Left ventricle myocardium inferior (tissue), 1 donor: Measurements from ENCODE around the gene GGT7. TPM values are rescaled to one million over a fixed set of nuclear protein-coding genes. Genes with fewer than 3 reads are reported as not detected.

Source experiments
- DNase-seq: peaks from one replicate; pipeline ENCODE4 v3.0.0-alpha.2; 2020
- H3K27ac ChIP-seq: fragments of 200-600 bp; replicated peaks from 2 replicates; pipeline ENCODE4 v1.8.0; 2021
- H3K27me3 ChIP-seq: fragments of 200-600 bp; 2 replicates; pipeline ENCODE4 v1.8.0; 2021; ENCODE audit warnings: low read depth
- H3K36me3 ChIP-seq: fragments of 200-600 bp; 2 replicates; pipeline ENCODE4 v1.8.0; 2021
- H3K4me1 ChIP-seq: fragments of 200-600 bp; 2 replicates; pipeline ENCODE4 v1.8.0; 2021
- H3K4me3 ChIP-seq: fragments of 200-600 bp; 2 replicates; pipeline ENCODE4 v1.8.0; 2021; ENCODE audit warnings: mild to moderate bottlenecking, moderate library complexity
- H3K9me3 ChIP-seq: fragments of 200-600 bp; replicated peaks from 2 replicates; pipeline ENCODE4 v1.8.0; 2021
- CTCF ChIP-seq: fragments of 200-600 bp; IDR thresholded peaks from 2 replicates; pipeline ENCODE4 v1.8.0; 2021; ENCODE audit warnings: antibody characterized with exemption, mild to moderate bottlenecking, borderline replicate concordance
- intact Hi-C: fragments of 100-400 bp; cut with micrococcal nuclease; formaldehyde crosslinking; loops from one replicate; pipeline ENCODE4 v1.11.0; 2022
- total RNA-seq: library from RNA; stranded (reverse); fragmentation: NEBNext Ultra II Directional; extraction: Animal tissue kit (Norgen Biotek cat#: 25700); gene quantifications from one replicate; pipeline ENCODE4 v1.2.1, GENCODE V29; 2021
- donor health status: DM: no; HTN: yes; CAD: no; lungs with severe emphysema.

GGT7 gene
- total RNA-seq, 1 donor from 2014 or later, result 21.6 TPM

DNA sequence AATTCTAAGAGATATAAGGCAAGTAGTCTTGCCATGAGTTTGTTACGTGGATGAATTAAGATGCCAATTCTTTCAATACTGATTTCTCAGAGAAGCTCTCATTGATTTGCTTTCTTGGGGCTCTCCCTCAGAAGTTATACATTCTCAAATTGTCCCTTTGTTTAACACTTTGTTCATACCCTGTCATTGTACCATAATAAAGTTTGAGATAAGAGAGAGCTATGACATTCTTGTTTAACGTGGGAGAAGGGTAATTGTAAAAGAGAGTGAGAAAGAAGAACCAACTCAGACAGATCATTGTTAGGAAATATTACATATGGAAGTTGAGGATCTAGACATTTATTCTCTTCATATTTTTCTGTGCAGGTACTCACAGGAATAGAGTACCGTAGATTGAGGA is 22.8 kb upstream of the GGT7 start:
- H3K4me3 ChIP-seq, result no peak overlapping the region
- H3K36me3 ChIP-seq, result no peaks in the 10 kb centered on the region
- H3K4me1 ChIP-seq, result peaks cover 71% of the 10 kb centered on the region
- intact Hi-C loops, result no loop called here
- no peak for TF ChIP-seq CTCF
- no peaks in the 10 kb centered on the region for H3K27me3 ChIP-seq
- H3K27ac ChIP-seq, result peak overlapping the region; percentile 71
- no peak for DNase-seq
- no peaks in the 10 kb centered on the region for H3K9me3 ChIP-seq

DNA sequence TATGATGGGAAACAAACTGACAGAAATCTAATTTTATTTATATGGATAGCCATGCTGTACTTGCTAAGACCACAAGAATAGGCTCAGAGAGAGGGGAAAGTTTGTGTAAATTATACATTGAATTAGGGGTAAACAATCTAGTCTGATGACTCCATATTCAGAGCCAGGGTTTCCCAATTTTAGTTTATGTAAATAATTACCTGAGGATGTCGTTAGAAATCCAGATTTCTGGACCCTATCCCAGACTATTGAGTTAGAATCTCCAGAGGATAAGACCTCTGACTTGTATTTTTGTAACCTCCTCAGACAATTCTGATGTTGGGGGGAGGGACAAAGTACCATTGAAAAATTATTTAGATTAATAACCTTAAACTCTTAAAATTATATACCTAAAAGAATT is 22.1 kb upstream of the GGT7 start:
- Histone ChIP-seq H3K9me3 (no peaks in the 10 kb centered on the region), H3K36me3 (no peaks in the 10 kb centered on the region), H3K4me1 (peaks cover 71% of the 10 kb centered on the region), H3K4me3 (no peak overlapping the region), H3K27me3 (no peaks in the 10 kb centered on the region), H3K27ac (no peak overlapping the region)
- no peak for DNase-seq
- no peak for TF ChIP-seq CTCF
- intact Hi-C loops, result no loop called here

- H3K4me1 ChIP-seq, result peaks cover 77% of the 10 kb centered on the region
- H3K27me3 ChIP-seq, result no peaks in the 10 kb centered on the region
- intact Hi-C loops, result no loop called here
- TF ChIP-seq CTCF, result no peak
- no peak overlapping the region for H3K4me3 ChIP-seq
- H3K27ac ChIP-seq, result no peak overlapping the region
- H3K9me3 ChIP-seq, result no peaks in the 10 kb centered on the region
- no peaks in the 10 kb centered on the region for H3K36me3 ChIP-seq
- no peak for DNase-seq
Measured at GRCh38 chr20:34892671-34893070, 20.0 kb upstream of the GGT7 start.

GRCh38 chr20:34891166-34892062 is 18.8 kb upstream of the GGT7 start:
- TF ChIP-seq CTCF, result no peak
- peak overlapping the region; percentile 6 for H3K27ac ChIP-seq
- intact Hi-C loops, result no loop called here
- no peaks in the 10 kb centered on the region for H3K36me3 ChIP-seq
- H3K9me3 ChIP-seq, result no peaks in the 10 kb centered on the region
- no peak for DNase-seq
- peaks cover 75% of the 10 kb centered on the region for H3K4me1 ChIP-seq
- no peak overlapping the region for H3K4me3 ChIP-seq
- no peaks in the 10 kb centered on the region for H3K27me3 ChIP-seq

GRCh38 chr20:34888468-34888867 is 15.8 kb upstream of the GGT7 start:
- peaks cover 50% of the 10 kb centered on the region for H3K4me1 ChIP-seq

More at GRCh38 chr20:34888468-34888867, 15.8 kb upstream of the GGT7 start:
- Histone ChIP-seq H3K27ac (no peak overlapping the region), H3K4me3 (no peak overlapping the region), H3K36me3 (peaks cover 19% of the 10 kb centered on the region), H3K9me3 (no peaks in the 10 kb centered on the region), H3K27me3 (no peaks in the 10 kb centered on the region)
- DNase-seq, result no peak
- no peak for TF ChIP-seq CTCF
- intact Hi-C loops, result no loop called here
